Endodermal cell (in vitro differentiated cells): Measurements from ENCODE around the gene MACIR. TPM values are rescaled to one million over a fixed set of nuclear protein-coding genes. Genes with fewer than 3 reads are reported as not detected.

Experiments
- DNase-seq: peaks from one replicate; pipeline ENCODE4 v3.0.0-alpha.2; 2017
- H3K27ac ChIP-seq: 2 replicates; pipeline ENCODE4 v1.5.1; 2013; ENCODE audit warnings: mild to moderate bottlenecking, low read depth, low read length, moderate library complexity
- H3K27me3 ChIP-seq: 2 replicates; pipeline ENCODE4 v1.6.1; 2013; ENCODE audit warnings: mild to moderate bottlenecking, low read length, moderate library complexity; ENCODE audit not compliant: insufficient read depth, control insufficient read depth, poor library complexity, severe bottlenecking
- H3K36me3 ChIP-seq: 2 replicates; pipeline ENCODE4 v1.7.0; 2013; ENCODE audit warnings: mild to moderate bottlenecking, low read length, moderate library complexity; ENCODE audit not compliant: control insufficient read depth, insufficient read depth
- H3K4me1 ChIP-seq: one replicate; pipeline ENCODE4 v1.7.0; 2013; ENCODE audit warnings: low read length; ENCODE audit not compliant: control insufficient read depth, insufficient read depth
- H3K4me3 ChIP-seq: 2 replicates; pipeline ENCODE4 v1.5.1; 2013; ENCODE audit warnings: mild to moderate bottlenecking, low read length, moderate library complexity
- H3K9ac ChIP-seq: 2 replicates; pipeline ENCODE4 v1.6.1; 2013; ENCODE audit warnings: mild to moderate bottlenecking, low read length, moderate library complexity; ENCODE audit not compliant: poor library complexity, severe bottlenecking; ENCODE audit errors: extremely low read depth
- H3K9me3 ChIP-seq: 2 replicates; pipeline ENCODE4 v1.6.1; 2013; ENCODE audit warnings: mild to moderate bottlenecking, low read length, moderate library complexity; ENCODE audit not compliant: control insufficient read depth
- H3K27ac Mint-ChIP-seq: 2 replicates; pipeline ENCODE4 v1.8.0; 2020; ENCODE audit warnings: mixed read lengths
- H3K27me3 Mint-ChIP-seq: 2 replicates; pipeline ENCODE4 v1.8.0; 2021; ENCODE audit warnings: mild to moderate bottlenecking, mixed read lengths; ENCODE audit not compliant: insufficient read depth
- H3K36me3 Mint-ChIP-seq: 2 replicates; pipeline ENCODE4 v1.8.0; 2020; ENCODE audit warnings: low read depth, mixed read lengths
- H3K4me1 Mint-ChIP-seq: 2 replicates; pipeline ENCODE4 v1.8.0; 2020; ENCODE audit warnings: mixed read lengths
- H3K4me3 Mint-ChIP-seq: 2 replicates; pipeline ENCODE4 v1.8.0; 2020; ENCODE audit warnings: mild to moderate bottlenecking, moderate library complexity, mixed read lengths
- H3K9me3 Mint-ChIP-seq: 2 replicates; pipeline ENCODE4 v1.8.0; 2020; ENCODE audit warnings: mild to moderate bottlenecking, mixed read lengths
- CTCF ChIP-seq: fragments of 200-600 bp; sonication (generic); conservative IDR thresholded peaks from 2 replicates; pipeline ENCODE4 v1.5.0; 2021; ENCODE audit warnings: antibody characterized with exemption, mild to moderate bottlenecking
- WGBS, 2 experiments: methylation state at CpG; one replicate each; pipeline versions ENCODE4 v1.1.5 to v1.1.7; 2013; ENCODE audit warnings: missing lambda C conversion rate in 2 of 2, mixed read lengths in 1 of 2; ENCODE audit not compliant: insufficient coverage in 1 of 2, insufficient read length in 1 of 2; 5-methylcytosine and 5-hydroxymethylcytosine counted together
- total RNA-seq, 2 donors: library from RNA; stranded (reverse); fragmentation: NEBNext Ultra II Directional in 1 of 2; extraction: Animal tissue kit (Norgen Biotek cat#: 25700) in 1 of 2; gene quantifications; 2 replicates in 1 of 2; 3 replicates in 1 of 2; pipeline ENCODE4 v1.2.1, GENCODE V29; 2021

Gene MACIR
- total RNA-seq, 2 donors from 2014 or later = 13.2 to 18.9 TPM

- TF ChIP-seq CTCF = no peak
- 89 to 100% methylated on average over 2 of the region's 3 CpGs for WGBS, 2 experiments
- Histone ChIP-seq H3K27me3 (no peaks in the 10 kb centered on the region), H3K9me3 (no peaks in the 10 kb centered on the region), H3K4me3 (no peak overlapping the region), H3K9ac (no peak overlapping the region), H3K27ac (no peak overlapping the region), H3K4me1 (peaks cover 4% of the 10 kb centered on the region), H3K36me3 (no peaks in the 10 kb centered on the region)
- peaks cover 9% of the 10 kb centered on the region for H3K36me3 Mint-ChIP-seq
- H3K4me1 Mint-ChIP-seq = peaks cover 21% of the 10 kb centered on the region
- no peak for DNase-seq
- no peak overlapping the region for H3K4me3 Mint-ChIP-seq
- no peaks in the 10 kb centered on the region for H3K9me3 Mint-ChIP-seq
- no peaks in the 10 kb centered on the region for H3K27me3 Mint-ChIP-seq
- H3K27ac Mint-ChIP-seq = peak overlapping the region; percentile 62
Measured at GRCh38 chr5:103283869-103284268, 25.3 kb downstream of the MACIR start.

GRCh38 chr5:103286622-103287021 is 28.1 kb downstream of the MACIR start:
- H3K27me3 ChIP-seq = no peaks in the 10 kb centered on the region
- H3K4me1 ChIP-seq = peaks cover 4% of the 10 kb centered on the region
- no peak overlapping the region for H3K27ac ChIP-seq
- no peak overlapping the region for H3K9ac ChIP-seq
- Mint-ChIP-seq H3K36me3 (no peaks in the 10 kb centered on the region), H3K27ac (no peak overlapping the region), H3K27me3 (no peaks in the 10 kb centered on the region), H3K4me3 (no peak overlapping the region), H3K9me3 (no peaks in the 10 kb centered on the region), H3K4me1 (peaks cover 21% of the 10 kb centered on the region)
- H3K36me3 ChIP-seq = no peaks in the 10 kb centered on the region
- no peak for DNase-seq
- WGBS, 2 experiments = 93% methylated on average over 3 of the region's 3 CpGs; no CpG with 5 or more reads in 1 of the 2 experiments
- no peak overlapping the region for H3K4me3 ChIP-seq
- no peak for TF ChIP-seq CTCF
- H3K9me3 ChIP-seq = no peaks in the 10 kb centered on the region

GRCh38 chr5:103289024-103289423 is 30.5 kb downstream of the MACIR start:
- Mint-ChIP-seq H3K4me3 (no peak overlapping the region), H3K9me3 (no peaks in the 10 kb centered on the region), H3K27ac (no peak overlapping the region), H3K27me3 (no peaks in the 10 kb centered on the region), H3K4me1 (peaks cover 16% of the 10 kb centered on the region), H3K36me3 (no peaks in the 10 kb centered on the region)
- Histone ChIP-seq H3K4me3 (no peak overlapping the region), H3K9ac (no peak overlapping the region), H3K9me3 (no peaks in the 10 kb centered on the region), H3K27me3 (no peaks in the 10 kb centered on the region), H3K4me1 (peaks cover under 1% of the 10 kb centered on the region), H3K36me3 (no peaks in the 10 kb centered on the region), H3K27ac (no peak overlapping the region)
- DNase-seq = no peak
- 100% methylated on average over 1 of the region's 1 CpG; no CpG with 5 or more reads in 1 of the 2 experiments for WGBS, 2 experiments
- TF ChIP-seq CTCF = no peak
